B cell (primary cell): Measurements from ENCODE around the gene COL13A1. TPM values are rescaled to one million over a fixed set of nuclear protein-coding genes. Genes with fewer than 3 reads are reported as not detected.

Source experiments
- ATAC-seq: fragments of 200-7000 bp; cut with Tn5 transposase; one replicate; pipeline ENCODE4 v1.10.0; 2021; ENCODE audit warnings: low read depth, mild to moderate bottlenecking, moderate number of reproducible peaks, moderate library complexity
- CTCF ChIA-PET: fragments of 350-600 bp; sonication (Branson Sonifier 250); formaldehyde crosslinking; loops from one replicate; lab custom pipeline; 2021; ENCODE audit warnings: antibody characterized with exemption, inconsistent platforms; lab: Charles Lee
- POLR2A ChIA-PET: fragments of 350-600 bp; sonication (Branson Sonifier 250); formaldehyde crosslinking; loops from one replicate; lab custom pipeline; 2021; ENCODE audit warnings: antibody characterized with exemption; lab: Charles Lee
- DNase-seq: peaks from one replicate; pipeline ENCODE4 v3.0.0; 2013
- H2AFZ ChIP-seq: 2 replicates; pipeline ENCODE4 v1.6.1; 2012; ENCODE audit warnings: mild to moderate bottlenecking, low read depth, low read length; ENCODE audit not compliant: insufficient read depth, poor library complexity, severe bottlenecking
- H3K27ac ChIP-seq, 2 donors: 1 replicate in 1 of 2; 2 replicates in 1 of 2; pipeline ENCODE4 v1.5.1; 2012 to 2013; ENCODE audit warnings: low read length in 2 of 2, mild to moderate bottlenecking in 2 of 2, moderate library complexity in 1 of 2
- H3K27me3 ChIP-seq, 4 experiments: fragments of 200-600 bp in 1 of 4; sonication (generic) in 1 of 4; replicated peaks in 1 of 4; 1 replicate in 2 of 4; 2 replicates in 2 of 4; pipeline versions ENCODE4 v1.6.1 to v1.7.0; 2013 to 2016; ENCODE audit warnings: low read length in 3 of 4, mild to moderate bottlenecking in 2 of 4, mixed read lengths in 1 of 4, moderate library complexity in 1 of 4; ENCODE audit not compliant: insufficient read depth in 4 of 4, control insufficient read depth in 3 of 4; ENCODE audit errors: control extremely low read depth in 1 of 4
- H3K36me3 ChIP-seq, 2 experiments: replicated peaks in 1 of 2; 1 replicate in 1 of 2; 2 replicates in 1 of 2; pipeline versions ENCODE4 v1.6.1 to v1.7.1; 2013; ENCODE audit warnings: low read length in 1 of 2; ENCODE audit not compliant: insufficient read depth in 2 of 2, control insufficient read depth in 1 of 2; ENCODE audit errors: control extremely low read depth in 1 of 2, extremely low read depth in 1 of 2
- H3K4me1 ChIP-seq, 2 donors: fragments of 200-600 bp in 1 of 2; sonication (generic) in 1 of 2; 1 replicate in 1 of 2; 2 replicates in 1 of 2; pipeline versions ENCODE4 v1.5.1 to v1.6.1; 2013 to 2017; ENCODE audit warnings: low read length in 2 of 2; ENCODE audit not compliant: control insufficient read depth in 2 of 2, insufficient read depth in 2 of 2
- H3K4me2 ChIP-seq: replicated peaks from 2 replicates; pipeline ENCODE3; 2012; ENCODE audit warnings: mild to moderate bottlenecking, low read depth, low read length; ENCODE audit not compliant: poor library complexity, severe bottlenecking
- H3K4me3 ChIP-seq, 5 experiments: fragments of 200-600 bp in 1 of 5; sonication (generic) in 1 of 5; 1 replicate in 3 of 5; 2 replicates in 2 of 5; pipeline versions ENCODE4 v1.5.1 to v1.7.0; 2011 to 2016; ENCODE audit warnings: low read length in 4 of 5, mild to moderate bottlenecking in 4 of 5, low read depth in 2 of 5, control low read depth in 1 of 5, moderate library complexity in 1 of 5; ENCODE audit not compliant: insufficient read depth in 1 of 5; ENCODE audit errors: control extremely low read depth in 1 of 5, extremely low read depth in 1 of 5
- H3K79me2 ChIP-seq: fragments of 200-600 bp; sonication (generic); one replicate; pipeline ENCODE4 v1.6.0; 2016; ENCODE audit warnings: low read length; ENCODE audit not compliant: control insufficient read depth, insufficient read depth
- H3K9ac ChIP-seq: fragments of 200-600 bp; sonication (generic); 2 replicates; pipeline ENCODE4 v1.6.1; 2017; ENCODE audit warnings: mild to moderate bottlenecking, low read length, moderate library complexity
- H3K9me3 ChIP-seq, 3 donors: one replicate each; pipeline versions ENCODE4 v1.6.1 to v1.7.1; 2013; ENCODE audit warnings: low read length in 2 of 3; ENCODE audit not compliant: control insufficient read depth in 2 of 3, insufficient read depth in 1 of 3; ENCODE audit errors: control extremely low read depth in 1 of 3
- H4K20me1 ChIP-seq: 2 replicates; pipeline ENCODE4 v1.6.0; 2012; ENCODE audit warnings: mild to moderate bottlenecking, low read length; ENCODE audit not compliant: insufficient read depth, control insufficient read depth, poor library complexity, severe bottlenecking
- H3K27ac Mint-ChIP-seq: one replicate; pipeline ENCODE4 v1.8.0; 2021; ENCODE audit warnings: mixed read lengths
- H3K27me3 Mint-ChIP-seq: one replicate; pipeline ENCODE4 v1.8.0; 2021; ENCODE audit warnings: mixed read lengths
- H3K4me1 Mint-ChIP-seq: one replicate; pipeline ENCODE4 v1.8.0; 2021; ENCODE audit warnings: mixed read lengths
- H3K4me3 Mint-ChIP-seq: one replicate; pipeline ENCODE4 v1.8.0; 2021; ENCODE audit warnings: mixed read lengths
- H3K9me3 Mint-ChIP-seq: one replicate; pipeline ENCODE4 v1.8.0; 2022; ENCODE audit warnings: mixed read lengths; ENCODE audit not compliant: insufficient read depth
- EZH2 ChIP-seq: IDR thresholded peaks from 2 replicates; pipeline ENCODE4 v1.6.1; 2012; ENCODE audit warnings: borderline replicate concordance, low read depth, mild to moderate bottlenecking, moderate library complexity, low read length; ENCODE audit not compliant: insufficient read depth, poor library complexity, severe bottlenecking
- WGBS: methylation state at CpG from one replicate; pipeline ENCODE4 v1.1.5; 2013; ENCODE audit warnings: missing lambda C conversion rate; ENCODE audit not compliant: insufficient coverage; 5-methylcytosine and 5-hydroxymethylcytosine counted together
- intact Hi-C: fragments of 100-400 bp; cut with micrococcal nuclease; formaldehyde crosslinking; loops from one replicate; pipeline ENCODE4 v1.10.0; 2022
- polyA plus RNA-seq: library from polyadenylated mRNA; depleted of rRNA; stranded (reverse); fragments of >200 nt; gene quantifications from 2 replicates; pipeline ENCODE4 v1.2.3, GENCODE V29; 2012
- total RNA-seq, 2 donors: library from RNA; stranded (reverse); fragments of 120-200 nt in 1 of 2; gene quantifications; 1 replicate in 1 of 2; 2 replicates in 1 of 2; pipeline versions ENCODE4 v1.2.3 to v1.2.4, GENCODE V29; 2013 to 2022
- TF ChIP-seq, protein P1 (sequence below): fragments of 200-600 bp; IDR thresholded peaks from one replicate; pipeline ENCODE4 v1.8.0; 2022; ENCODE audit warnings: antibody characterized with exemption, mild to moderate bottlenecking

Gene COL13A1
- total and polyA plus RNA-seq, 2 donors (not counting 1 experiment from before 2014, with no cell fraction given): not detected

DNA sequence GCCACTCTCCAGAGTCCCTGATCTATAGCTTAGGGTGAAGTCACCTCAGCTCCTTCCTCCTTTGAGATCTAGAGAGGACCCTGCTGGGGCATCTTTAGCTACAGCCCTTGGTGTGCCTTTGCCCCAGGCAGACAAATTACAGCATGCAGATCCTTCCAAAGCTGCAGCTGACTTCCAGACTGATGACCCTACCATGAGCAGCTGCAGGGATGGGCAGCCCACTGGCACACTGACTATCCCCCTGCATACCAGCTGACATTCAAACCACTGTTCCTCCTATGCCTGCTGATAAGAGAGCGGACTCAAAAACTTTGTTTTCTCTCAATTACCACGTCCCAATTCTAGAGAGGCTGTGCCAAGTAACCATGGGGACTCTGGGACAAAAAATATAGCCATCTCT lies 70.6 kb downstream of the COL13A1 start:
- POLR2A ChIA-PET: no interaction called here
- Histone ChIP-seq H3K27me3 (peaks cover 0 to 5% (median 0%) of the 10 kb centered on the region in 4 experiments), H3K9ac (no peak overlapping the region), H4K20me1 (no peaks in the 10 kb centered on the region), H3K79me2 (no peaks in the 10 kb centered on the region), H2AFZ (no peak overlapping the region), H3K4me2 (no peak overlapping the region), H3K36me3 (no peaks in the 10 kb centered on the region), H3K27ac (no peak overlapping the region), H3K4me3 (no peak overlapping the region), H3K9me3 (no peaks in the 10 kb centered on the region), H3K4me1 (no peaks in the 10 kb centered on the region)
- Mint-ChIP-seq H3K4me1 (no peaks in the 10 kb centered on the region), H3K27me3 (peaks cover 5% of the 10 kb centered on the region), H3K4me3 (no peak overlapping the region), H3K27ac (no peak overlapping the region), H3K9me3 (no peaks in the 10 kb centered on the region)
- intact Hi-C loops: no loop called here
- WGBS: 92% methylated on average over 2 of the region's 2 CpGs
- no peak for ATAC-seq
- no peak for DNase-seq
- CTCF ChIA-PET: no interaction called here
- no peak for TF ChIP-seq EZH2
- TF ChIP-seq, protein P1, sequence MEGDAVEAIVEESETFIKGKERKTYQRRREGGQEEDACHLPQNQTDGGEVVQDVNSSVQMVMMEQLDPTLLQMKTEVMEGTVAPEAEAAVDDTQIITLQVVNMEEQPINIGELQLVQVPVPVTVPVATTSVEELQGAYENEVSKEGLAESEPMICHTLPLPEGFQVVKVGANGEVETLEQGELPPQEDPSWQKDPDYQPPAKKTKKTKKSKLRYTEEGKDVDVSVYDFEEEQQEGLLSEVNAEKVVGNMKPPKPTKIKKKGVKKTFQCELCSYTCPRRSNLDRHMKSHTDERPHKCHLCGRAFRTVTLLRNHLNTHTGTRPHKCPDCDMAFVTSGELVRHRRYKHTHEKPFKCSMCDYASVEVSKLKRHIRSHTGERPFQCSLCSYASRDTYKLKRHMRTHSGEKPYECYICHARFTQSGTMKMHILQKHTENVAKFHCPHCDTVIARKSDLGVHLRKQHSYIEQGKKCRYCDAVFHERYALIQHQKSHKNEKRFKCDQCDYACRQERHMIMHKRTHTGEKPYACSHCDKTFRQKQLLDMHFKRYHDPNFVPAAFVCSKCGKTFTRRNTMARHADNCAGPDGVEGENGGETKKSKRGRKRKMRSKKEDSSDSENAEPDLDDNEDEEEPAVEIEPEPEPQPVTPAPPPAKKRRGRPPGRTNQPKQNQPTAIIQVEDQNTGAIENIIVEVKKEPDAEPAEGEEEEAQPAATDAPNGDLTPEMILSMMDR: no peak

DNA sequence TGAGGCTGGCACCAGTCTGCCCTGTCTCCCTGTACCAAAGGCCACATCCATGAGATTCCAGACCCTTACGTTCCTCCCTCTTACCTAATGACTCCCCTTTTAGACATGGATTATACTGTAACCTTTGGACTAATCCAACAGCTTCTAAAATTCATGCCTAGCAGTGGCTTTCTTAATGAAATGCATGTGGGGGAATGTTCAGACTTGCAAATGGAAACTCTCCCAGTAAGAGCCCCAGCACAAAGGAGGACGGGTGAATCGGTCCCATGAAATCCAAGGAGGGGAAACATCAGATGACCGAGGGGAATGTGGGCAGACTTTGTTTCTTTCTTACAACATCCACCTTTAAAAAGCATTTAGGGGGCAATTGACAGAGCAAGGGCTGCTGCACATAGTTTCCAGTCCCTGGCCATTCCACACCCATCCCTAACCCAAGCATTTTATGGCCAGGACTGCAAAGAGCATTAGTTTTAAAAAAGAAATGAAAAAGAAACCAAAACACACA lies 71.5 kb downstream of the COL13A1 start:
- Histone ChIP-seq H2AFZ (no peak overlapping the region), H4K20me1 (no peaks in the 10 kb centered on the region), H3K4me2 (no peak overlapping the region), H3K9ac (no peak overlapping the region), H3K4me1 (no peaks in the 10 kb centered on the region), H3K27me3 (peaks cover 0 to 5% (median 0%) of the 10 kb centered on the region in 4 experiments), H3K79me2 (no peaks in the 10 kb centered on the region), H3K4me3 (no peak overlapping the region), H3K27ac (no peak overlapping the region), H3K9me3 (no peaks in the 10 kb centered on the region), H3K36me3 (no peaks in the 10 kb centered on the region)
- Mint-ChIP-seq H3K27me3 (peaks cover 5% of the 10 kb centered on the region), H3K4me1 (no peaks in the 10 kb centered on the region), H3K27ac (no peak overlapping the region), H3K4me3 (no peak overlapping the region), H3K9me3 (no peaks in the 10 kb centered on the region)
- TF ChIP-seq EZH2: no peak
- TF ChIP-seq, protein P1: no peak
- ChIA-PET POLR2A (no interaction called here), CTCF (no interaction called here)
- ATAC-seq (no peak), DNase-seq (no peak)
- intact Hi-C loops: no loop called here
- 93% methylated on average over 3 of the region's 4 CpGs for WGBS
